Activated naive CD8-positive, alpha-beta T cell treated with anti-CD3 and anti-CD28 coated beads, Interleukin-2, amount 50 U/mL, for 24 hours (primary cell): ENCODE data around the gene TDP2.

Experiments used
- ATAC-seq: fragments of 150-1000 bp; cut with Tn5 transposase; one replicate; pipeline ENCODE4 v1.10.0; 2021
- DNase-seq: peaks from one replicate; pipeline ENCODE4 v3.0.0; 2021
- H3K27ac Mint-ChIP-seq: one replicate; pipeline ENCODE4 v1.8.0; 2021; ENCODE audit warnings: mild to moderate bottlenecking, mixed read lengths
- H3K27me3 Mint-ChIP-seq: one replicate; pipeline ENCODE4 v1.8.0; 2021; ENCODE audit warnings: mixed read lengths
- H3K36me3 Mint-ChIP-seq: one replicate; pipeline ENCODE4 v1.8.0; 2021; ENCODE audit warnings: low read depth, mixed read lengths
- H3K4me1 Mint-ChIP-seq: one replicate; pipeline ENCODE4 v1.8.0; 2021; ENCODE audit warnings: mixed read lengths
- H3K4me3 Mint-ChIP-seq: one replicate; pipeline ENCODE4 v1.8.0; 2021; ENCODE audit warnings: mild to moderate bottlenecking, moderate library complexity, mixed read lengths
- H3K9me3 Mint-ChIP-seq: one replicate; pipeline ENCODE4 v1.8.0; 2021; ENCODE audit warnings: mixed read lengths

TDP2 gene

DNA sequence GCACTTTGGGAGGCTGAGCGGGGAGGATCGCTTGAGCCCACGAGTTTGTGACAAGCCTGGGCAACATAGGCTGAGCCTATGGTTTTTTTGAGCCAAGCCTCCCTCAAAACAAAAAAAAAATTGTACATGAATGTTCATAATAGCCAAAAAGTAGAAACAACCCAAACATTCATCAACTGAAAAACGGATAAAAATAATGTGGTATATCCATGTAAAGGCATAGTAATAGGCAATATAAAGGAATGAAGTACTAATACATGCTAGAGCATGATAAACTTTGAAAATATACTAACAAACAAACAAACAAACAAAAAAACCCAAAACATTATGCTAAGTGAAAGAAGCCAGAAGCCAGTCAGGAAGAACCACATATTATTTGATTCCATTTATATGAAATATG lies 56.0 kb downstream of the TDP2 start:
- no peaks in the 10 kb centered on the region for H3K36me3 Mint-ChIP-seq
- no peaks in the 10 kb centered on the region for H3K9me3 Mint-ChIP-seq
- H3K27me3 Mint-ChIP-seq = peaks cover 9% of the 10 kb centered on the region
- no peaks in the 10 kb centered on the region for H3K4me1 Mint-ChIP-seq
- H3K4me3 Mint-ChIP-seq = no peak overlapping the region
- no peak overlapping the region for H3K27ac Mint-ChIP-seq
- no peak for ATAC-seq
- no peak for DNase-seq

DNA sequence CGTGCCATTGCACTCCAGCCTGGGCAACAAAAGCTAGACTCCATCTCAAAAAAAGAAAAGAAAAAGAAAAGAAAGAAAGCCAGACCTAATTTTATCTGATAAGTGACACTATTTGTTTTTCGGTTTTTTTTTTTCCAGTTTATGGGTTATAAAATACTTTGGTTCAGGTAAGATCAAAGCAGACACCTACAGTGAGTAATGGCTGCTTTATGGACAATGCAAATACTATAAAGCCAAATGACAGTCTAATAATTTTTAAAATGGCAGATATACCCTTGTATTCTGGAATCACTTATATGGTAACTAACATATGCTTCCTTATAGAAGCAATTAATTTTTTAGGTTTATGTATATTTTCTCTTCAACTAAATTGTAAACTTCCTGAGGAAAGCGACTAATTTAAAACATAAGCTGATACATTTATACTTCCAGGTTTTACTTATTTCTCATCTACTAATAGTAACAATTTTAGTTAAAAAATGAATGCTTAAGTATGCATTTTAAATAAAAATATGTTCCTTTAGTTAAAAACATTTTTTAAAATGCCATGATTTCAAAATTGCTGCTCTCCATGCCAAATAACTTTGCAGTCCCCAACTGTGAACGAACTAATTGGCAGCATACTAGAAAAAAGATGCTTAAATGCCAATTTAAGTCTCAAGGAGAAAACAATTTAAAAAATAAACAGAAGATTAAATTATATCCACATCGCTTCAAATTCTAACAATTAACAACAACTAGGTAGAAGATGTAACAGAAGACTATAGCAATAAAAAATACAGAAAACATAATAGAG lies 59.2 kb downstream of the TDP2 start:
- Mint-ChIP-seq H3K4me3 (no peak overlapping the region), H3K27me3 (peaks cover 2% of the 10 kb centered on the region), H3K27ac (no peak overlapping the region), H3K4me1 (no peaks in the 10 kb centered on the region), H3K9me3 (no peaks in the 10 kb centered on the region), H3K36me3 (no peaks in the 10 kb centered on the region)
- DNase-seq (no peak), ATAC-seq (no peak)

DNA sequence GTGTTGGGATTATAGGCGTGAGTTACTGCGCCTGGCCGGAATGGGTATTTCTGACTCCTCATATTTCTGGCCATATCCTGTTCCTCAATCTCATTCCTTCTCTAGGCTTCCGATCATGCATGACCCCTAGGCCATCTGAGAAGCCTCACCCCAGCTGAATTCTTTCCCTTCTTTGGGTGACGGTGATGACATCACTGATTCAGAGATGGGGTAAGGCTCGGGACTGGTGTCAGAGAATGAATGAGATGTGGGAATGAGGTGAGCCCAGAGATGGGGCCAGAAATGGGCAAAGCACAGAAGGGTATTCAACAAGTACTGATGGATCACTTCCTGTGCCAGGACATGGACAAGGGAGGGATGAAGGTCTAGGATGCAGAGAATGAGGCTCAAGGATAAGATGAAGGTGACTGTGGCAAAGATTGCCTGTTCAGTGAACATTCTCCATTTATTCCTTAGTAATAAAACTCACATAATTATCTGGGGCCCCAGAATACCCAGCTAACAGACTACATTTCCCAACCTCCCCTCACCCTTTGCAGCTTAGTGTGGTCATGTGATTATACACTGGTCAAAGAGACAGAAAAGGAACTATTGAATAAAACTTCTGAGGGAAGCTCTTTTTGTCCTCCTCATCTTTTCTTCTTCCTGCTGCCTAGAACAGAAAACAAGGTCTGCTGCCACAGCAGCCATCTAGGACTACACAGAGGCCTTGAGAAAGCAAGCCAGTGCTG lies 60.3 kb downstream of the TDP2 start:
- H3K27ac Mint-ChIP-seq = no peak overlapping the region

DNA sequence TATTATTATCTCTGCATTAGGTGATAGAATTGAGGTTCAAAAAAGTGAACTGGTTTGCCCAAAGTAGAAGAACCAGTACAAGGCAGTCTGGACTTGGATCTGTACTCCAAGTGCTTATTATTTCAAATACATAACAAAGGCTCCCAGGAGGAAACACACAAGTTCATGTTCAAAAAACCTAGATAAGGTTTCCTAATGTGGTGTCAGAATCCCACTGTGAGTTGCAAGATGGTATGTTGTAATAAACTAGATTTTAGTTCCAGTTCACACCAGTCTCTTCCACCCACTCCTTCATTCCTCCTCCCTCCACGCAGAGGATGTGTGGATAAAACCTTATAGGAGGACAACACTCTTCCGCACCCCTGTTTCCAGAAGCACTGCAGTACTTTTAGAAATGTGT lies 63.5 kb downstream of the TDP2 start:
- H3K4me1 Mint-ChIP-seq = no peaks in the 10 kb centered on the region
- H3K9me3 Mint-ChIP-seq = no peaks in the 10 kb centered on the region
- DNase-seq (no peak), ATAC-seq (no peak)
- no peaks in the 10 kb centered on the region for H3K27me3 Mint-ChIP-seq
- H3K27ac Mint-ChIP-seq = no peak overlapping the region
- H3K36me3 Mint-ChIP-seq = no peaks in the 10 kb centered on the region
- no peak overlapping the region for H3K4me3 Mint-ChIP-seq

More for the DNA sequence above, 60.3 kb downstream of the TDP2 start:
- H3K4me1 Mint-ChIP-seq = no peaks in the 10 kb centered on the region
- no peaks in the 10 kb centered on the region for H3K36me3 Mint-ChIP-seq
- H3K4me3 Mint-ChIP-seq = no peak overlapping the region
- no peak for ATAC-seq
- no peaks in the 10 kb centered on the region for H3K9me3 Mint-ChIP-seq
- H3K27me3 Mint-ChIP-seq = peaks cover 2% of the 10 kb centered on the region
- no peak for DNase-seq

DNA sequence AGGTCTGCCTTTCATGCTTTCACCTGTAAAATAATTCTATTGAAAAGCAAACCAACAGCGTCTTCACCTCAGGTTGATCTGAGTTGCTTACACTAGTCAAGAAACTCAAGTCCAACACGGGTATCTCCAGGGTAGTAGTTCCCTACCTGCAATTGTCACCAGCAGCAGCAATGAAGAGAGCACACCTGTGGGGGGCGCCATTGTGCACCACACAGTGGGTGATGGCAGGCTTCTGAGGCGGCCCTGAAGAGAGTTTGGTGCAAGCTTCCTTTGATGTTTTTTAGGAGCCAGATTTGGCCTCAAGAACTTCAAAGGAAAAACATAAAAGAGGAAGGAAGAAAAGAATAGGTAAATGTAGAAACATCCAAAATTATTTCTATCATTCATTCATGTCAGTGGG lies 65.8 kb downstream of the TDP2 start:
- no peak for DNase-seq
- no peak overlapping the region for H3K27ac Mint-ChIP-seq
- H3K9me3 Mint-ChIP-seq = no peaks in the 10 kb centered on the region
- H3K4me1 Mint-ChIP-seq = no peaks in the 10 kb centered on the region
- ATAC-seq = no peak
- H3K4me3 Mint-ChIP-seq = no peak overlapping the region
- H3K36me3 Mint-ChIP-seq = no peaks in the 10 kb centered on the region
- peaks cover 3% of the 10 kb centered on the region for H3K27me3 Mint-ChIP-seq
